Activated CD4-positive, alpha-beta T cell treated with anti-CD3 and anti-CD28 coated beads for 4 hours (primary cell): ENCODE data around the gene SMCO2.

Experiments used
- DNase-seq, 2 donors: peaks; one replicate each; pipeline ENCODE4 v3.0.0-alpha.2; 2020

The SMCO2 gene

GRCh38 chr12:27502021-27502435, 55.5 kb downstream of the SMCO2 start:
- no peak for DNase-seq

GRCh38 chr12:27504507-27504906, 58.0 kb downstream of the SMCO2 start:
- no peak for DNase-seq

GRCh38 chr12:27505109-27505508, 58.6 kb downstream of the SMCO2 start:
- DNase-seq = no peak

GRCh38 chr12:27505761-27506160, 59.2 kb downstream of the SMCO2 start:
- no peak for DNase-seq

- no peak for DNase-seq
Observed at GRCh38 chr12:27506645-27507189, 60.2 kb downstream of the SMCO2 start.

GRCh38 chr12:27508736-27509431, 62.3 kb downstream of the SMCO2 start:
- DNase-seq = no peak

GRCh38 chr12:27511031-27511722, 64.6 kb downstream of the SMCO2 start:
- DNase-seq = no peak

- DNase-seq = no peak
Observed at GRCh38 chr12:27511723-27512045, 65.1 kb downstream of the SMCO2 start.

- no peak for DNase-seq
Observed at GRCh38 chr12:27513155-27513824, 66.8 kb downstream of the SMCO2 start.

- no peak for DNase-seq
Observed at GRCh38 chr12:27515671-27516070, 69.1 kb downstream of the SMCO2 start.

- DNase-seq = no peak
Observed at GRCh38 chr12:27516625-27517024, 70.1 kb downstream of the SMCO2 start.

GRCh38 chr12:27517546-27517945, 71.0 kb downstream of the SMCO2 start:
- DNase-seq = no peak

- no peak for DNase-seq
Observed at GRCh38 chr12:27517961-27518665, 71.6 kb downstream of the SMCO2 start.

- no peak for DNase-seq
Observed at GRCh38 chr12:27521066-27521465, 74.5 kb downstream of the SMCO2 start.

- no peak for DNase-seq
Observed at GRCh38 chr12:27521981-27522380, 75.4 kb downstream of the SMCO2 start.

- DNase-seq = no peak
Observed at GRCh38 chr12:27523305-27523641, 76.7 kb downstream of the SMCO2 start.

GRCh38 chr12:27523642-27524493, 77.3 kb downstream of the SMCO2 start, which contains the start of gene PPFIBP1:
Gene PPFIBP1, plus strand, starts transcription at chr12:27524206. Its CDS starts 109,191 bp downstream, at chr12:27633397.
- peak; percentile 92 to 100 for DNase-seq

- no peak for DNase-seq
Observed at GRCh38 chr12:27524494-27524835, 77.9 kb downstream of the SMCO2 start.

GRCh38 chr12:27524839-27525753, 78.6 kb downstream of the SMCO2 start:
- no peak for DNase-seq

GRCh38 chr12:27527512-27527911, 81.0 kb downstream of the SMCO2 start:
- no peak for DNase-seq

- DNase-seq = no peak
Observed at GRCh38 chr12:27528788-27529187, 82.3 kb downstream of the SMCO2 start.
